ENCODE results near the gene DERA.

The DERA gene

DNA sequence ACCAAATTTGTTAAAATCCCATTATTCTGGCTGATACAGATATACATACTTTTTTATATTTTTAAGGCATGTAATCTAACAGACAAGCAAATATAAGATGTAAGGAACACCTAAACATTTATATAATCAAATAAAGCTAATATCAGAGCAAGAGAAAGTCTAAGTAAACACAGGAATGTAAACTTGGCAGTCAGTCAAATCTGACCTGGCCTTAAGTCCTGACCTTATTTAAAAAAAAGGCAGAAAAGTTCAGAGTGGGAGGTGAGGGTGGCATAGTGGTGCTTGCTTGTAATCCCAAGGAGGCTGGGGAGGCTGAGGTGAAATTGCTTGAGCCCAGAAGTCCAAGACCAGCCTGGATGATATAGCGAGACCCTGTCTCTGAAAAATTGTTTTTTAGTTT is 152.6 kb downstream of the DERA start:
- in situ Hi-C loops (cut with MboI; ENCODE audit: low sequenced_read_pairs): no loop called here

DNA sequence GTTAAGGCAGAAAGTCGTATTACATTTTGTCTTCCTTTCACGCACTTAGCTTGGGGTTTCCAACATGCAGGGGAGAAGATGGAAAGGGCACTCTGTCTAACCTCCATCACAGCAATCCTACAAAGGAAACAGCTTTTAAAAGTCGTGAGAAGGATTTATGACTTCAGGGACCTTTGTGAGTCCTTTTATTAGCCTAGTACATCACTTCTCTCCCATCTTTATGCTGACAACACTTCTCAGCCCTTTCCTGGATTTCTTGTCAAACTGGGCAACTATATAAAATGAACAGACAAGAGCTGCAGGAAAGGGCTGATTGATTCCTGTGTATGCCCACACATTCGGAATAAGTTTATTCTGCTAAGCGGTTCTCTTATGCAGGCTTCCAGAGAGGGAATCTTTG is 159.0 kb downstream of the DERA start:
- in situ Hi-C loops (cut with MboI; ENCODE audit: low sequenced_read_pairs): no loop called here

DNA sequence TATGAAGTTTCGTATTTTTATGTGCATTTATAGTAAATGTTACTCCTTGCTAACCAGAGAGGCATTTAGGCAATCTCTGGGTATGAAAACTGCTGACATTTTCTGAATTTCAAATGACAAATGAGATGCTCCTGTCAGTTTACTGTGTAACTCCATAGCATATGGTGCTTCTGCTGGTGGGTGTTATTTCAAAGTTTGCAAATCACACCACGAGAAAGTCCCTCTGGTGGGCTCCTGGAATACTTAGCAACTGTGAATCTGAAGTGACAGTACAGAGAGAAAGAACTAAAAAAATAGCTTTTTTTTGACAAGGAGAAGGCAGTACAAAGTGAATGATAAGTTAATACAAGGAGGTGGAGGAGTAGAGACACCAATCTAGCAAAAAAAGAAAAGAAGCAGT is 161.5 kb downstream of the DERA start:
- in situ Hi-C loops (cut with MboI; ENCODE audit: low sequenced_read_pairs): no loop called here

DNA sequence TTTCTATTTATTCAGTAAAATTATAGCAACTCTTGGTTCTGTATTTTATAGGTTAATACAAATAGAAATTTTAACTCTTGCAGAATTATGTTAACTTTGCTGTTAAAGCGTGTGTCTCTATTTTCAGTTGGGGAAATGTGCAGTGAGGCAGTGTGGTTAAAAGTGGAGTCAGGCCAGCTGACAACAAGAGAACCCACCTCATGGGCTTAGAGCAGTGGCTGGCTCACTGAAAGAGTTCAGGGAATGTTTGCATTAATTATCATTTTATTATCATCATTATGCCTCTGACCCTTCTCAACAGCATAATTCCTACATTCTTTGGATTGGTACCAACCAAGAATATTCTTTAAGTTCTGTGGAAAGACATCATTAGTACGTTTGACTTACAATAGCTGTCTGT is 163.8 kb downstream of the DERA start:
- in situ Hi-C loops (cut with MboI; ENCODE audit: low sequenced_read_pairs): no loop called here

DNA sequence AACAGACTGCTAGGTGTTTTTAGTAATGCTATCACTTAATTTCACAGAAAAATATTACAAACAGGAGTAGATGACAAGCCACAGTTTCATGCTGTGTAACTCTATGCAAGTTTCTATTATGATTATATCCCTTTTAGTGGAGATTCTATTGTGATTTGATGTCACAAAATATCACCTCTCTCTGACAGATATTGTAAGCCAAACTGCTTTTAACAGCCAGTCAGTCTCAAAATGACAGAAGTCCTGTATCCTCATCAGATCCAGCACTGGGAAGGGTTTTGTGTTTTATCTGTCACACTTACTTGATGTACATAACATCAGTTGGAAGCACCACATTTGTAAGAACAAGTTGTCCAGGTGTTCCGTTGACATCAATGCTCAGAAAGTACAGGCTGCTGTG is 164.8 kb downstream of the DERA start:
- in situ Hi-C loops (cut with MboI; ENCODE audit: low sequenced_read_pairs): no loop called here

DNA sequence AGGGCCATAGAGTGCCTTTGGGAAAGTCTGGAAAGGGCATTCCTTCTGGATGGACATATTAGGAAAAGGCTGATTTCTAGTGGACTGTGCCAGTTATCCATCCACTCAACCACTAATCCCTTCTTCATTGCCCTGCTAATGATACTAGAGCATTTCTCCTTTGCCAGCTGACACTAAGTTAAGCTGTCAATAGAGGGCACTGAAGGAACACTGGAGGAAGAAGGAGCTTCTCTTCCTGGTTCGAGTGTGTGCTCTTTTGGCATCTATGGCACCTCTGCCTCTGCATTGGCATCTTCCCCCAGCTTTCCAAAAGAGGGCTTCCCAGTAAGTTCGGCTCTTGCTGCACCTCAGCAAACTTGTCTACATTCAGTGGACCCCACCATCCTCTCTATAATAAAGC is 165.4 kb downstream of the DERA start:
- in situ Hi-C loops (cut with MboI; ENCODE audit: low sequenced_read_pairs): no loop called here

DNA sequence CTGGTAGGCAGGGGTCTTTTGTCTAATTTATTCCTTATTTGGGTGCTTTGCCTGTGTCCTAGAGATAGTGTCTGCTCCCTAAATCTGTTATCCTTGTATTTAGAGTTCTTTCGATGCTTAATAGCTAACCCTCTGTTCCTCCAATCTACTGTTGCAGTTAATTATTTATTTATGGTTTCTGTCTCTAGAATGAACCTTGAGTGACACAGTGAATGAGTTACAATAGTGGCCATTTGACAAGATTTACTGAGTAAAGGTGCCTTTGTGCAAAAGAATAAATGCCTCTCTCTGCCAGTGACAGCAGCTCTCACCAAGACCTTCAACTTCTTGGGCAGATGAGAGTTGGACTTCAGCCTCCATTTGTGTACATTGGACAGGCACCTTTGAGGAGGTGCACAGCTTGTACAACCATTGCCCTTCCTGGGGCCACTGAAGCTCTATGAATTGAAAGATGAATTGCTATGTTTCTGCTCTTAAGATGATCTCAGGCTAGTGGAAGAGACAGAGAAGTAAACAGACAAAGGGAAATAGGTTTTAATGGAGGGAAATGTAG is 165.9 kb downstream of the DERA start:
- in situ Hi-C loops (cut with MboI; ENCODE audit: low sequenced_read_pairs): no loop called here

DNA sequence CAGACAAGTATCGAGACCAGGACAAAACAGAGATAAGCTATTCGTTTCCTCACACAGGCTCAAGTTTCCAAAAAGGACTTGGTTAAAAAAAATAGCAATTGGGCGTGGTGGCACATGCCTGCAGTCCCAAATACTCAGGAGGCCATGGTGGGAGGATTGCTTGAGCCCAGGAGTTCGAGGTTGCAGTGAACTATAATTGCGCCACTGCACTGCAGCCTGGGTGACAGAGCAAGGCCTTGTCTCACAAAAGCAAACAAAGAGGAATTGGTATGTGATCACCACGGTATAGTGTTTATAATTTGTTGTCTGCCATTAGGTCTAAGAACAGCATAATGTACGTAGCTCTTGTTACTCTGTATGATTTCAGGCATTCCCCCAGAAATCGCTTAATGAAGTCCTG is 175.3 kb downstream of the DERA start:
- in situ Hi-C loops (cut with MboI; ENCODE audit: low sequenced_read_pairs): no loop called here

DNA sequence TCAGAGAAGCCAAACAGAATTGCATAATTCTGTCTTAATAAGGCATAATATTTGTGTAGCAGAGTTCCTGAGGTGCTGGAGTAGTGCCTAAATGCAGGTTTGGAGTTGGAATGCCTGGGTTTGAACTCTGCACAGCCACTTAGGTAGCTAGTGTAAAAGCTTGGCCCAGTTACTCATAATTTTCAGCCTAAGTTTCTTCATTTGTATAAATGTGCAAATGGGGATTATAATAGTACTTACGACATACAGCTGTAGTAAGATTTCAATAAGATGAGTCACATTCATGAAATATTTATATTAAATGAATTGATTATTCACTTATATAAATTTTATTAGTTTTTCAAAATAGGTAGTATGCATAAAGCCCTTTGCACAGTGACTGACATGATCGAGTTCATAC is 175.8 kb downstream of the DERA start:
- in situ Hi-C loops (cut with MboI; ENCODE audit: low sequenced_read_pairs): no loop called here

Data from HL-60/S4 treated with retinoic acid at 250 ng/mL for 4 days and 3 days (cell line).